ENCODE data around the gene PHETA1. TPM values are rescaled to one million over a fixed set of nuclear protein-coding genes. Genes with fewer than 3 reads are reported as not detected.

PHETA1 gene
- total RNA-seq, 1 donor from 2014 or later = 18.2 TPM

GRCh38 chr12:111352296-111352993, 16.4 kb downstream of the PHETA1 start:
- Mint-ChIP-seq H3K9me3 (peaks cover 13% of the 10 kb centered on the region), H3K27ac (no peak overlapping the region), H3K36me3 (peaks cover 15% of the 10 kb centered on the region), H3K27me3 (ENCODE audit: low read depth) (no peaks in the 10 kb centered on the region), H3K4me3 (no peak overlapping the region), H3K4me1 (no peaks in the 10 kb centered on the region)
- TF ChIP-seq CTCF (IDR thresholded peaks at IDR 0.05; ENCODE audit: unreplicated experiment) = no peak
- DNase-seq (ENCODE audit: low spot score in 2 of 2, unreplicated experiment in 2 of 2) = no peak

GRCh38 chr12:111351026-111351425, 17.9 kb downstream of the PHETA1 start:
- no peaks in the 10 kb centered on the region for H3K27me3 Mint-ChIP-seq (ENCODE audit: low read depth)
- no peak overlapping the region for H3K4me3 Mint-ChIP-seq
- peaks cover 19% of the 10 kb centered on the region for H3K36me3 Mint-ChIP-seq
- peaks cover 16% of the 10 kb centered on the region for H3K9me3 Mint-ChIP-seq
- no peaks in the 10 kb centered on the region for H3K4me1 Mint-ChIP-seq
- TF ChIP-seq CTCF (IDR thresholded peaks at IDR 0.05; ENCODE audit: unreplicated experiment) = no peak
- DNase-seq (ENCODE audit: low spot score in 2 of 2, unreplicated experiment in 2 of 2) = no peak
- H3K27ac Mint-ChIP-seq = no peak overlapping the region

- TF ChIP-seq CTCF (IDR thresholded peaks at IDR 0.05; ENCODE audit: unreplicated experiment) = no peak
- Mint-ChIP-seq H3K36me3 (peaks cover 19% of the 10 kb centered on the region), H3K9me3 (peaks cover 16% of the 10 kb centered on the region), H3K4me1 (no peaks in the 10 kb centered on the region), H3K4me3 (no peak overlapping the region), H3K27me3 (ENCODE audit: low read depth) (no peaks in the 10 kb centered on the region), H3K27ac (no peak overlapping the region)
- no peak for DNase-seq (ENCODE audit: low spot score in 2 of 2, unreplicated experiment in 2 of 2)
Observed at GRCh38 chr12:111349748-111350520, 19.0 kb downstream of the PHETA1 start.

- no peak overlapping the region for H3K27ac Mint-ChIP-seq
- peaks cover 22% of the 10 kb centered on the region for H3K36me3 Mint-ChIP-seq
- H3K4me3 Mint-ChIP-seq = no peak overlapping the region
Observed at GRCh38 chr12:111349101-111349747, 19.7 kb downstream of the PHETA1 start.

More at GRCh38 chr12:111349101-111349747, 19.7 kb downstream of the PHETA1 start:
- no peaks in the 10 kb centered on the region for H3K4me1 Mint-ChIP-seq
- no peaks in the 10 kb centered on the region for H3K27me3 Mint-ChIP-seq (ENCODE audit: low read depth)
- TF ChIP-seq CTCF (IDR thresholded peaks at IDR 0.05; ENCODE audit: unreplicated experiment) = no peak
- H3K9me3 Mint-ChIP-seq = peaks cover 16% of the 10 kb centered on the region
- DNase-seq (ENCODE audit: low spot score in 2 of 2, unreplicated experiment in 2 of 2) = no peak

Data from mesothelial cell of epicardium (in vitro differentiated cells).